GM21619 (cell line): ENCODE data around the gene MAGEF1.

Experiments used
- ATAC-seq: cut with Tn5 transposase; IDR thresholded peaks from one replicate; pipeline ENCODE4 v1.9.1; 2021; ENCODE audit not compliant: unreplicated experiment

The MAGEF1 gene

GRCh38 chr3:184672977-184673870 lies 38.6 kb downstream of the MAGEF1 start:
- ATAC-seq, result no peak

- no peak for ATAC-seq
These were observed 39.5 kb downstream of the MAGEF1 start for GRCh38 chr3:184672335-184672734.

GRCh38 chr3:184670091-184670602 lies 41.7 kb downstream of the MAGEF1 start:
- no peak for ATAC-seq

GRCh38 chr3:184669578-184669977 lies 42.3 kb downstream of the MAGEF1 start:
- no peak for ATAC-seq

GRCh38 chr3:184666442-184666841 lies 45.4 kb downstream of the MAGEF1 start:
- no peak for ATAC-seq

GRCh38 chr3:184665101-184665500 lies 46.8 kb downstream of the MAGEF1 start:
- ATAC-seq, result no peak

- ATAC-seq, result no peak
These were observed 48.1 kb downstream of the MAGEF1 start for GRCh38 chr3:184663756-184664155.

GRCh38 chr3:184663356-184663755 lies 48.5 kb downstream of the MAGEF1 start:
- ATAC-seq, result no peak

- ATAC-seq, result no peak
These were observed 49.7 kb downstream of the MAGEF1 start for GRCh38 chr3:184662187-184662586.

GRCh38 chr3:184660931-184661330 lies 50.9 kb downstream of the MAGEF1 start:
- no peak for ATAC-seq
